Measurements from ENCODE around the gene FH.

Gene FH

DNA sequence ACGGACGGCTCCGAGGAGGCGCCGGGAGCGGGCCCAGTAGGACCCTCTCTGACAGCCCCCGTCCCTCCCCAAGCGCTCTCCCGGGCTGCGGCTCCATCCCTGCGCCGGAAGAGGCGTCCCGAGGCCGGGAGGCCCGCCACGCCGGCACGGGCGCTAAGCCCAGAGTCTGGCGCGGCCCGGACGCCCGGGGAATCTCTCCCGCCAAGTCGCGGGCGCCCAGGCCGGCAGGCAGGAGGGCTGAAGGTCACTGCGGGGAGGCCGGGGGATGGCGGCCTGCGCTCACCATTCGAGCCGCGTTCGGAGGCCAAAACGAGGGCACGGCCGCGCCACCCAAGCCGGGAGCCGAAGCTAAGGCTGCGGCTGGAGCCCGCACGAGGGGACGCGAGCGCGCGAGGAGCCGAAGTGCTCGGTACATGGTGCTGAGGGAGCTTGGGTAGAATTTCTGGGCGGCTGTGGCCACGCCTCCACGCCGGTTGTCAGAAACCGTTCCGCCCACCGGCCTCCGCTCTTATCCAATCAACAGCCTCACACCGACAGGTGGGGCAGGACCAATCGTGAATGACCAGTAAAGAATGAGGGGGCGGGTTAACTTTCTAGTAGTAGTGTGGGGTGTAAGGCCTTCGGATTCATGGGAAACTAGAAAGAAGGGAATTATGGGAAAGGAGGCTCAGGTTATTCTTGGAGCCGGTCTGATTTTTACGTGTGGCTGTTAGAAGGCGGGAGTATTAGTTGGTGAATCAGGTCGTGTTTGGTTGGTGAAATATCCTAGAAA lies at the start of gene FH:
Gene FH (minus strand): TSS at position 448 of the 772 bp plus-strand sequence. CDS start 33 bp downstream, at position 415.
- H3K9ac ChIP-seq (ENCODE audit: low read length) = peak within 1 kb of the TSS; percentile 89
- no peaks in the 10 kb centered on the region for H3K9me3 ChIP-seq (ENCODE audit: control insufficient read depth, low read length)
- H3K4me1 ChIP-seq (ENCODE audit: control insufficient read depth, insufficient read depth, low read length) = peaks cover 17% of the 10 kb centered on the region
- peak within 1 kb of the TSS; percentile 83 for H3K4me3 ChIP-seq (ENCODE audit: low read length)
- peaks cover 13% of the 10 kb centered on the region for H3K36me3 ChIP-seq (ENCODE audit: control insufficient read depth, insufficient read depth, low read length, severe bottlenecking)
- peak; percentile 99 for DNase-seq (ENCODE audit: low read depth)
- H3K27me3 ChIP-seq (replicated peaks; ENCODE audit: control insufficient read depth, insufficient read depth, low read length) = peaks cover 9% of the 10 kb centered on the region

DNA sequence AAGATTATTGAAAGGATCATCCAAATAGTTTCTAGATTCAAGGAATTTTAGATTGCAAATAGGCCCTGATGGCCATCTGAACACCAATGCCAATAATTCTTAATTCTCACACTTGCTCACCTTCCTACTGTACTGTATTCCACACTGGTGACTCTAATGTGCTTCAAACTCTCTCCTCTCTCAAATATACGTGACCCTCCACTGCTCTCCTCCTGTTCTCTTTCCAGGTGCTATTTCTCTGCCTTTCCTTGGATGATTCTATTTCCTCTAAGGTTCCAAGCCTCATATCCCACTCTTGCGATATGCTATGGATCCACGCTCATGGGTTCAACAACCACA lies 41.3 kb upstream of the FH start:
- DNase-seq (ENCODE audit: low read depth) = no peak
- Histone ChIP-seq H3K9ac (ENCODE audit: low read length) (no peak overlapping the region), H3K27me3 (replicated peaks; ENCODE audit: control insufficient read depth, insufficient read depth, low read length) (no peaks in the 10 kb centered on the region), H3K4me1 (ENCODE audit: control insufficient read depth, insufficient read depth, low read length) (no peaks in the 10 kb centered on the region), H3K9me3 (ENCODE audit: control insufficient read depth, low read length) (no peaks in the 10 kb centered on the region), H3K4me3 (ENCODE audit: low read length) (no peak overlapping the region), H3K36me3 (ENCODE audit: control insufficient read depth, insufficient read depth, low read length, severe bottlenecking) (no peaks in the 10 kb centered on the region)

DNA sequence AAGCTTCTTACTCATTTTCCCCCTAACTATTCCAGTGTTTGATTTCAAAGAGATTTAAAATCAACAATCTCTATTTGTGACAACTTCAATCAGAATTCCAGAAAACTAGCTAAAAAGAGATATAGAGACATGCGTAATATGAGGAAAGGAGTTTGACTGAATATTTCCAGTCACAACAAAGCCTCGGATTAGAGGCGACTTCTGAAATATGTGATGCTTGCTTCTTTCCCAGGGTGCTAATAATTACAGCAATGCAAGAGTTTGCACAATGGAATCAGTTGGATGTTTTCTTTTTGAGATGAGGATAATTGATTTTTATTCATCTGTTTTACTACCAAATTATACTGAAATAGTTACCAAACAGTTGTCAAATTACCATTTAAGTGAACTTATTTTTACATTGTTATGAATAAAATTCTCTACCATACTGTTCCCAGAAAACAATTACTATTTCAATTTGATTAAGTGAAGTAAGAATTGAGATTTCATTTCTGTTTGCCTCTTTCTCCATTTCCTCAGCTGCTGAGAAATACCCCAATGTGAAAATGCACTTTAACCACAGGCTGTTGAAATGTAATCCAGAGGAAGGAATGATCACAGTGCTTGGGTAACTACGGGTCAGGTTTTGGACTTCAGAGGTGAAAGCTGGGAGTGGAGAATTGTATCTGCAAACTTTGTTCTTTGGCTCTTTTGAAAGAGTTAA lies 40.7 kb upstream of the FH start:
- Histone ChIP-seq H3K36me3 (ENCODE audit: control insufficient read depth, insufficient read depth, low read length, severe bottlenecking) (no peaks in the 10 kb centered on the region), H3K27me3 (replicated peaks; ENCODE audit: control insufficient read depth, insufficient read depth, low read length) (no peaks in the 10 kb centered on the region), H3K9me3 (ENCODE audit: control insufficient read depth, low read length) (no peaks in the 10 kb centered on the region), H3K9ac (ENCODE audit: low read length) (no peak overlapping the region), H3K4me1 (ENCODE audit: control insufficient read depth, insufficient read depth, low read length) (no peaks in the 10 kb centered on the region), H3K4me3 (ENCODE audit: low read length) (no peak overlapping the region)
- DNase-seq (ENCODE audit: low read depth) = peak; percentile 21

DNA sequence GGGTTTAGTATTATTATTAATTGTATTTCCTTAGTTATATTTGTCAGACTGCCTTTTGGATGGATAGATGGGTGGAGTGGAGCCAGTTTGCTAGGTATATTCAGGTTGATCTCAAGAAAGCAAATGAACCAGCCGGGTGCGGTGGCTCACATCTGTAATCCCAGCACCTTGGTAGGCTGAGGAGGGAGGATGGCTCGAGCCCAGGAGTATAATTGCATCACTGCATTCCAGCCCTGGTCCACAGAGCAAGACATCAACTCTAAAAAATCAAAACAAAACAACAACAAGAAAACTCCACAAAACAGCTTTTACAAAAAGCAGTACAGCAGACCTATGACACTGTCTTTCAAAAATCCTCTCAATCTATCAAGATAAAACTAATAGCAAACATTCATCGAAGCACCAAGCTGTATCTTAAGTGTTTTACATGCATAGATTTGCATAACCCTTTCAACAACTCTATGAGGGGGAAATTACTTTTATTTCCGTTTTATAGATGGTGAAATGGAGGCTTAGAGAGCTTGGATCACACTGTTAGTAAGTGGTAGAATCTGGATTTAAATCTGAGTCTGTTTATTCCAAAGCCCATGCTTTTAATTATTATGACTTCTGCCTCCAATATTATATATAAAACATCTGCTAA lies 38.1 kb upstream of the FH start:
- Histone ChIP-seq H3K9ac (ENCODE audit: low read length) (no peak overlapping the region), H3K4me1 (ENCODE audit: control insufficient read depth, insufficient read depth, low read length) (no peaks in the 10 kb centered on the region), H3K27me3 (replicated peaks; ENCODE audit: control insufficient read depth, insufficient read depth, low read length) (no peaks in the 10 kb centered on the region), H3K36me3 (ENCODE audit: control insufficient read depth, insufficient read depth, low read length, severe bottlenecking) (no peaks in the 10 kb centered on the region), H3K9me3 (ENCODE audit: control insufficient read depth, low read length) (no peaks in the 10 kb centered on the region), H3K4me3 (ENCODE audit: low read length) (no peak overlapping the region)
- DNase-seq (ENCODE audit: low read depth) = peak; percentile 2

DNA sequence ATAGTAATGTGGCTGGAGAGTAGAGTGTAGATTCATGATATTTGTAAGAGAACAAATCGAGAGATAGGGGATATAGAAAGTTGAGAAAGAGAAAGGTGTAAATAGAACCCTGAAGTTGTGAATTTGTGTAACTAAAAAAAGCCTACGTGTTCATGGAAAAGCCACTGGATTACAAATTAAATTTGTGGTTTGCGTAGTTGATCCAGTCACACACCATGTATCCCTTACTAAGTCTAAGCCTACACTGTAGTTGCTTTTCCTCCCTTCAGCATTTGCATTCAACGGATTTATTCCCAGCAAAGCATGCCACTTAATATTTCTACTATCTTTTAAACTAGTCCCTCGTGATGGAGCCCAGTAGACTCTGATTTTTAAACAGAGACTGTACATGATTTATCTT lies 37.5 kb upstream of the FH start:
- no peak for DNase-seq (ENCODE audit: low read depth)
- H3K27me3 ChIP-seq (replicated peaks; ENCODE audit: control insufficient read depth, insufficient read depth, low read length) = no peaks in the 10 kb centered on the region
- H3K36me3 ChIP-seq (ENCODE audit: control insufficient read depth, insufficient read depth, low read length, severe bottlenecking) = no peaks in the 10 kb centered on the region
- H3K4me1 ChIP-seq (ENCODE audit: control insufficient read depth, insufficient read depth, low read length) = no peaks in the 10 kb centered on the region
- H3K4me3 ChIP-seq (ENCODE audit: low read length) = no peak overlapping the region
- no peaks in the 10 kb centered on the region for H3K9me3 ChIP-seq (ENCODE audit: control insufficient read depth, low read length)
- no peak overlapping the region for H3K9ac ChIP-seq (ENCODE audit: low read length)

DNA sequence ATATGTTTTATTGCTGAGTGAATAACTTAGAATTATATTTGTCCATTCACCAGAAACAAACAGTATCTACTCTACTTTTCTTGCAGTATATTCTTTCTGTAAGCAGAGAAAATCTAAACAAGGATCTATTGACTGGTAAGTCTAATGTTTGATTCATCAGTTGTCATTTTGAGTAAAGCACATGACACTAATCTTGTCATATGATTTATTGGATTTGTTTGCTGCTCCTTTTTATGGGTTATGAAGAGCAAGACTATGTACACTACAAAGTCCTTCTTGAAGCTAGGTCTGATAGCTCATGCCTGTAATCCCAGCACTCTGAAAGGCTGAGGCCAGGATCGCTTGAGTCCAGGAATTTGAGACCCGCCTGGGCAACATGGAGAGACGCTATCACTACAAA lies 36.0 kb upstream of the FH start:
- Histone ChIP-seq H3K36me3 (ENCODE audit: control insufficient read depth, insufficient read depth, low read length, severe bottlenecking) (no peaks in the 10 kb centered on the region), H3K27me3 (replicated peaks; ENCODE audit: control insufficient read depth, insufficient read depth, low read length) (no peaks in the 10 kb centered on the region), H3K4me1 (ENCODE audit: control insufficient read depth, insufficient read depth, low read length) (no peaks in the 10 kb centered on the region), H3K9ac (ENCODE audit: low read length) (no peak overlapping the region), H3K4me3 (ENCODE audit: low read length) (no peak overlapping the region), H3K9me3 (ENCODE audit: control insufficient read depth, low read length) (no peaks in the 10 kb centered on the region)
- DNase-seq (ENCODE audit: low read depth) = no peak

DNA sequence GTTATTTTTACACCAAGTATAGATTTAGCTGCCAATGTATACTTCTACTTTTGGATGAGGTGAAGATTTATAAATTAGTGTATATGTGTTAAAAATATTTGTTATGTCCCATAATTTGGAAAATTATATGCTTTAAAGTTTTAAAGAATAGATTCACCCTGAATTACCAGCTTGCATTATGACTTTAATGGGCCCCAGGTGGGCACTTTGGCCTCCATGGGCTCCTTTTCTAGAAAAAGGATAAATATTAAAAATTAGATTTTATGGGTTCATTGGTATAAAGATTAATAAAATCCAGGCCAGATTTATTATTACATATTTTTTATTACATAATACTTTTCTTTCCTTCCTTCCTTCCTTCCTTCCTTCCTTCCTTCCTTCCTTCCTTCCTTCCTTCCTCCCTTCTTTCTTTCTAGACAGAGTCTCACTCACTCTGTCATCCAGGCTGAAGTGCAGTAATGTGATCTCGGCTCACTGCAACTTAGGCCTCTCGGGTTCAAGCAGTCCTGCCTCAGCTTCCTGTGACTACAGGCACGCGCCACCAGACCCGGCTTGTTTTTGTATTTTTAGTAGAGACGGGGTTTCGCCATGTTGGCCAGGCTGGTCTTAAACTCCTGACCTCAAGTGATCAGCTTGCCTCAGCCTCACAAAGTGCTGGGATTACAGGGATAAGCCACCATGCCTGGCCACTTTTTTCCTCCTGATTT lies 34.5 kb upstream of the FH start:
- Histone ChIP-seq H3K4me3 (ENCODE audit: low read length) (no peak overlapping the region), H3K9ac (ENCODE audit: low read length) (no peak overlapping the region), H3K9me3 (ENCODE audit: control insufficient read depth, low read length) (no peaks in the 10 kb centered on the region), H3K36me3 (ENCODE audit: control insufficient read depth, insufficient read depth, low read length, severe bottlenecking) (no peaks in the 10 kb centered on the region), H3K27me3 (replicated peaks; ENCODE audit: control insufficient read depth, insufficient read depth, low read length) (no peaks in the 10 kb centered on the region), H3K4me1 (ENCODE audit: control insufficient read depth, insufficient read depth, low read length) (no peaks in the 10 kb centered on the region)
- no peak for DNase-seq (ENCODE audit: low read depth)

DNA sequence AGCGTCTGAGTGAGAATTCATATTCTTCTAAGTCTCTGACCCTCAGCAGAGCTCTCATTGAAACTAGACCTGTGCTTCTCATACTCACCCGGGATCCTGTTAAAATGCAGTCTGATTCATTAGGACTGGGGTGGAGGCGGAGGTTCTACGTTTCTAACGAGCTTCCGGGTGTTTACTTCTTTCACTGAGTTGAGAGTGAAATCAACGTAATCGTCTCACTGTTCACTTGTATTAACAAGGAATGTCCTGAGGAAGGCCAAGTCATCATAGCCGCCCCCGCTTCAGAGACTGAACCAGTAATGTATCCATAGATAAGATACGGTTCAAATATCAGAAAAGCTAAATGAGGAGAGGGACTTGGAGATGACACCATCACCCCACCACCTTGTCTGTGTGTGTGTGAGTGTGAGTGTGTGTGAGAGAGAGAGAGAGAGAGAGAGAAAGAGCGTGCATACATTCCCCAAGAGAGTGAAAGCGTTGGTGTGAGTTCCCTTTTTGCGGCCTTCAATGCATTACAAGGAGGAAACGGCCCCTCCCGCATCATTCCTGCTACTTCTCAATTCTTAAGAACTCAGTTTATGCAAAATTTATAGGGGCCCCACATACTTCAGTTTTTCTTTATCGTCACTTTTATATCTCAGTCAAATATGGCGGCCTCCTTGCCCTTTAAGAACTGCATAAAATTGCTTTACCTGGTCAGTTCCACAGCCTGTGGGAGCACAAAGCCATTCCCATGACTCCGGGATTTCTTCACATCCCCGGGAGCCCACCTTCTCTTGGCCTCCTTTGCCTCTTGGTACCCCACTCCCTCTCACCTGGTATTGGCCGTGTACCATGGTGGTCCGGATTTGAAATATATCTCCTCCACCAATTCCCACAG lies 32.4 kb upstream of the FH start:
- no peaks in the 10 kb centered on the region for H3K27me3 ChIP-seq (replicated peaks; ENCODE audit: control insufficient read depth, insufficient read depth, low read length)
- no peaks in the 10 kb centered on the region for H3K9me3 ChIP-seq (ENCODE audit: control insufficient read depth, low read length)
- DNase-seq (ENCODE audit: low read depth) = no peak
- H3K4me3 ChIP-seq (ENCODE audit: low read length) = no peak overlapping the region
- H3K9ac ChIP-seq (ENCODE audit: low read length) = no peak overlapping the region
- no peaks in the 10 kb centered on the region for H3K36me3 ChIP-seq (ENCODE audit: control insufficient read depth, insufficient read depth, low read length, severe bottlenecking)
- no peaks in the 10 kb centered on the region for H3K4me1 ChIP-seq (ENCODE audit: control insufficient read depth, insufficient read depth, low read length)

DNA sequence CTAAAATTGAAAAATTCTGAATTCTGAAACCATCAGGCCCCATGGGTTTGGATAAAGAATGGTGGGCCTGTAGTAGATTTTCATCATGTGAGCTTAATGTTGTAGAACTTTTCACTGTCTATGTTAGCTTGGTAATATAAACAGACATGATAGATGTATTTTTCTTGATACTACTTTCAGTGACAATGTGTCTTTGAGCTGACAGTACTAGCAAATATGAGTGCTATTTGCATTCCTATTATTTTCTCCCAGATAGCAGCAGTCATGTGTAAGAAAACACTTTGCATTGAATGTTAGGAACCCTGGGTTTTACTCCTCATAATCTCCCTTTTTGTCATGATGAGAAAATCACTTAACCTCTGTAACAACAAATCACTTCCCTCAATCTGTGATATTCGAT lies 30.8 kb upstream of the FH start:
- no peaks in the 10 kb centered on the region for H3K36me3 ChIP-seq (ENCODE audit: control insufficient read depth, insufficient read depth, low read length, severe bottlenecking)
- no peak overlapping the region for H3K9ac ChIP-seq (ENCODE audit: low read length)
- H3K9me3 ChIP-seq (ENCODE audit: control insufficient read depth, low read length) = peaks cover 2% of the 10 kb centered on the region
- H3K27me3 ChIP-seq (replicated peaks; ENCODE audit: control insufficient read depth, insufficient read depth, low read length) = no peaks in the 10 kb centered on the region
- DNase-seq (ENCODE audit: low read depth) = no peak
- no peaks in the 10 kb centered on the region for H3K4me1 ChIP-seq (ENCODE audit: control insufficient read depth, insufficient read depth, low read length)
- no peak overlapping the region for H3K4me3 ChIP-seq (ENCODE audit: low read length)

DNA sequence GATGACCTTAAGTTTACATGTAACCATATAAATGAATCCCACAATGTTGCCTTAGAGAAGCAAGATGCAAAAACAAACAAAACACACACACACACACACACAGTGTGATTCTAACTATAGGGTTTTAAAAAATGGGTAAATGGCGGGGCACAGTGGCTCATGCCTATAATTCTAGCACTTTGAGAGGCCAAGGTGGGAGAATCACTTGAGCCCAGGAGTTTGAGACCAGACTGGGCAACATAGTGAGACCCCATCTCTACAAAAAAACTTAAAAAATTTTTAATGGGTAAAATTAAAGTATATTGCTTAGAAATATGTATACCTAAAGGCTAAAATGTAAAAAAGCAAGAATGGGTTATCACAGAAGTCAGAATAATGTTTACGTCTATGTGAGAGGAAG lies 28.5 kb upstream of the FH start:
- peaks cover 4% of the 10 kb centered on the region for H3K9me3 ChIP-seq (ENCODE audit: control insufficient read depth, low read length)
- H3K36me3 ChIP-seq (ENCODE audit: control insufficient read depth, insufficient read depth, low read length, severe bottlenecking) = no peaks in the 10 kb centered on the region
- H3K4me1 ChIP-seq (ENCODE audit: control insufficient read depth, insufficient read depth, low read length) = no peaks in the 10 kb centered on the region
- H3K27me3 ChIP-seq (replicated peaks; ENCODE audit: control insufficient read depth, insufficient read depth, low read length) = no peaks in the 10 kb centered on the region
- no peak for DNase-seq (ENCODE audit: low read depth)
- H3K4me3 ChIP-seq (ENCODE audit: low read length) = no peak overlapping the region
- no peak overlapping the region for H3K9ac ChIP-seq (ENCODE audit: low read length)
